IMR-90 (cell line): ENCODE data around the gene ANKMY2. TPM values are rescaled to one million over a fixed set of nuclear protein-coding genes. Genes with fewer than 3 reads are reported as not detected.

Experiments
- ATAC-seq: fragments of 200-7000 bp; cut with Tn5 transposase; 2 replicates; pipeline ENCODE4 v1.9.1; 2020; ENCODE audit warnings: low read depth, mild to moderate bottlenecking, moderate library complexity
- BruUV-seq: library from RNA; stranded (reverse); fragments of 400-500 nt; replicated peaks from 2 replicates; lab custom pipeline; 2021; lab: Mats Ljungman, UMichigan
- CTCF ChIA-PET: fragments of 300-600 bp; formaldehyde crosslinking; extraction: SDS; loops from one replicate; lab custom pipeline; 2021; ENCODE audit warnings: antibody characterized with exemption; lab: Yijun Ruan, JAX
- POLR2A ChIA-PET: fragments of 300-600 bp; sonication (Branson Sonifier 250); formaldehyde crosslinking; loops from one replicate; lab custom pipeline; 2022; ENCODE audit warnings: antibody characterized with exemption; ENCODE audit not compliant: unreplicated experiment; lab: Charles Lee
- DNase-seq: peaks from one replicate; pipeline ENCODE4 v3.0.0; 2013
- H2AFZ ChIP-seq: replicated peaks from 2 replicates; pipeline ENCODE3; 2013; ENCODE audit warnings: low read length, mild to moderate bottlenecking; ENCODE audit not compliant: poor library complexity
- H2AK5ac ChIP-seq: 2 replicates; pipeline ENCODE4 v1.6.1; 2013; ENCODE audit warnings: low read depth, low read length, inconsistent platforms
- H2AK9ac ChIP-seq: replicated peaks from 2 replicates; pipeline ENCODE3; 2013; ENCODE audit warnings: mild to moderate bottlenecking, low read depth, low read length, moderate library complexity; ENCODE audit not compliant: poor library complexity
- H2BK120ac ChIP-seq: 2 replicates; pipeline ENCODE4 v1.6.1; 2013; ENCODE audit warnings: low read depth, low read length, inconsistent platforms
- H2BK15ac ChIP-seq: 3 replicates; pipeline ENCODE4 v1.6.1; 2013; ENCODE audit warnings: low read depth, low read length, inconsistent platforms
- H2BK20ac ChIP-seq: 2 replicates; pipeline ENCODE4 v1.6.1; 2013; ENCODE audit warnings: low read depth, mild to moderate bottlenecking, inconsistent platforms, low read length, moderate library complexity
- H2BK5ac ChIP-seq: 2 replicates; pipeline ENCODE4 v1.6.1; 2013; ENCODE audit warnings: mild to moderate bottlenecking, low read depth, low read length, inconsistent platforms; ENCODE audit not compliant: poor library complexity, severe bottlenecking
- H3K14ac ChIP-seq: replicated peaks from 2 replicates; pipeline ENCODE4 v1.6.1; 2013; ENCODE audit warnings: low read depth, low read length, inconsistent platforms
- H3K18ac ChIP-seq: 2 replicates; pipeline ENCODE4 v1.6.1; 2013; ENCODE audit warnings: low read depth, low read length, control low read depth
- H3K23ac ChIP-seq: 2 replicates; pipeline ENCODE4 v1.6.1; 2013; ENCODE audit warnings: low read depth, low read length, inconsistent platforms
- H3K27ac ChIP-seq: 2 replicates; pipeline ENCODE4 v1.5.1; 2013; ENCODE audit warnings: mild to moderate bottlenecking, control low read depth, low read length; ENCODE audit not compliant: insufficient read depth
- H3K27me3 ChIP-seq: 2 replicates; pipeline ENCODE4 v1.6.1; 2013; ENCODE audit warnings: low read length; ENCODE audit not compliant: control insufficient read depth, insufficient read depth
- H3K36me3 ChIP-seq: 2 replicates; pipeline ENCODE4 v1.6.1; 2013; ENCODE audit warnings: low read length, mixed read lengths; ENCODE audit not compliant: control insufficient read depth, insufficient read depth
- H3K4ac ChIP-seq: 2 replicates; pipeline ENCODE4 v1.6.1; 2013; ENCODE audit warnings: low read depth, low read length, inconsistent platforms
- H3K4me1 ChIP-seq: 2 replicates; pipeline ENCODE4 v1.6.1; 2013; ENCODE audit warnings: low read length, mixed read lengths; ENCODE audit not compliant: control insufficient read depth, insufficient read depth
- H3K4me2 ChIP-seq: 2 replicates; pipeline ENCODE4 v1.6.1; 2013; ENCODE audit warnings: low read depth, mild to moderate bottlenecking, control low read depth, low read length, moderate library complexity
- H3K4me3 ChIP-seq: 2 replicates; pipeline ENCODE4 v1.5.1; 2013; ENCODE audit warnings: low read depth, mild to moderate bottlenecking, control low read depth, low read length, moderate library complexity; ENCODE audit not compliant: insufficient read depth
- H3K56ac ChIP-seq: 2 replicates; pipeline ENCODE4 v1.6.1; 2013; ENCODE audit warnings: low read length, inconsistent platforms; ENCODE audit not compliant: insufficient read depth; ENCODE audit errors: extremely low read depth
- H3K79me1 ChIP-seq, 2 experiments: 2 replicates each; pipeline ENCODE4 v1.6.1; 2013; ENCODE audit warnings: low read length in 2 of 2, inconsistent platforms in 1 of 2, low read depth in 1 of 2
- H3K9ac ChIP-seq: 2 replicates; pipeline ENCODE4 v1.6.1; 2013; ENCODE audit warnings: low read depth, low read length, control low read depth
- H3K9me1 ChIP-seq: 2 replicates; pipeline ENCODE4 v1.6.1; 2013; ENCODE audit warnings: low read length, inconsistent platforms; ENCODE audit not compliant: insufficient read depth
- H3K9me3 ChIP-seq: 2 replicates; pipeline ENCODE4 v1.6.1; 2013; ENCODE audit warnings: low read length; ENCODE audit not compliant: control insufficient read depth, insufficient read depth
- H4K20me1 ChIP-seq: 2 replicates; pipeline ENCODE4 v1.6.1; 2013; ENCODE audit warnings: low read length, inconsistent platforms; ENCODE audit not compliant: insufficient read depth
- H4K5ac ChIP-seq: 2 replicates; pipeline ENCODE4 v1.6.1; 2013; ENCODE audit warnings: mild to moderate bottlenecking, low read depth, low read length, control low read depth
- H4K8ac ChIP-seq, 2 experiments: 2 replicates each; pipeline ENCODE4 v1.6.1; 2013; ENCODE audit warnings: low read depth in 2 of 2, low read length in 2 of 2, control low read depth in 1 of 2, inconsistent platforms in 1 of 2
- H4K91ac ChIP-seq: 2 replicates; pipeline ENCODE4 v1.6.1; 2013; ENCODE audit warnings: low read depth, low read length, inconsistent platforms; ENCODE audit not compliant: insufficient read depth
- BHLHE40 ChIP-seq: fragments of 150-350 bp; IDR thresholded peaks from 2 replicates; pipeline ENCODE4 v1.6.1; 2016; ENCODE audit warnings: mild to moderate bottlenecking, low read depth, low read length
- CEBPB ChIP-seq: IDR thresholded peaks from 2 replicates; pipeline ENCODE4 v1.6.1; 2012; ENCODE audit warnings: low read depth, low read length, improper control_type of control experiment
- CHD1 ChIP-seq: IDR thresholded peaks from 2 replicates; pipeline ENCODE4 v1.6.1; 2012; ENCODE audit warnings: low read depth, low read length, improper control_type of control experiment
- FOS ChIP-seq: fragments of 150-350 bp; IDR thresholded peaks from 2 replicates; pipeline ENCODE4 v1.6.1; 2016; ENCODE audit warnings: low read depth, low read length
- MAFK ChIP-seq: IDR thresholded peaks from 2 replicates; pipeline ENCODE4 v1.6.1; 2012; ENCODE audit warnings: low read depth, low read length, improper control_type of control experiment
- MAZ ChIP-seq: IDR thresholded peaks from 2 replicates; pipeline ENCODE4 v1.6.1; 2012; ENCODE audit warnings: low read depth, mild to moderate bottlenecking, low read length, improper control_type of control experiment, moderate library complexity, borderline replicate concordance
- MXI1 ChIP-seq: IDR thresholded peaks from 2 replicates; pipeline ENCODE4 v1.6.1; 2012; ENCODE audit warnings: low read depth, mild to moderate bottlenecking, low read length, moderate library complexity, borderline replicate concordance
- NFE2L2 ChIP-seq: fragments of 150-350 bp; IDR thresholded peaks from 2 replicates; pipeline ENCODE4 v1.6.1; 2016; ENCODE audit warnings: low read depth, mild to moderate bottlenecking, low read length
- POLR2A ChIP-seq: IDR thresholded peaks from 2 replicates; pipeline ENCODE4 v1.6.1; 2012; ENCODE audit warnings: mild to moderate bottlenecking, low read depth, low read length
- RAD21 ChIP-seq: IDR thresholded peaks from 2 replicates; pipeline ENCODE4 v1.6.1; 2012; ENCODE audit warnings: low read length, improper control_type of control experiment
- RCOR1 ChIP-seq: IDR thresholded peaks from 2 replicates; pipeline ENCODE4 v1.6.1; 2012; ENCODE audit warnings: mild to moderate bottlenecking, low read length, improper control_type of control experiment; ENCODE audit not compliant: insufficient replicate concordance
- RFX5 ChIP-seq: IDR thresholded peaks from 2 replicates; pipeline ENCODE4 v1.8.0; 2012; ENCODE audit warnings: low read depth, mild to moderate bottlenecking, low read length, moderate library complexity
- SMC3 ChIP-seq: fragments of 150-350 bp; IDR thresholded peaks from 2 replicates; pipeline ENCODE4 v1.6.1; 2016; ENCODE audit warnings: low read depth, mild to moderate bottlenecking, antibody characterized with exemption, low read length, moderate library complexity
- WGBS, 2 experiments: methylation state at CpG; one replicate each; pipeline versions ENCODE4 v1.1.5 to v1.1.7; 2013; ENCODE audit warnings: missing lambda C conversion rate in 2 of 2; ENCODE audit not compliant: insufficient read length in 1 of 2; ENCODE audit errors: extremely low coverage in 2 of 2; 5-methylcytosine and 5-hydroxymethylcytosine counted together
- dilution Hi-C: fragments of 300-500 bp; cut with HindIII; formaldehyde crosslinking; loops from one replicate; pipeline ENCODE4 v1.14.3; 2018; ENCODE audit warnings: low sequenced_read_pairs; ENCODE audit not compliant: unreplicated experiment
- in situ Hi-C: fragments of 300-500 bp; cut with MboI; formaldehyde crosslinking; loops from 3 replicates; pipeline ENCODE4 v1.14.3; 2019; ENCODE audit warnings: low sequenced_read_pairs, inconsistent platforms, mixed read lengths
- intact Hi-C: fragments of 100-400 bp; cut with micrococcal nuclease; formaldehyde crosslinking; loops from 2 replicates; pipeline ENCODE4 v1.10.0; 2022
- polyA plus RNA-seq, 3 experiments: library from polyadenylated mRNA; depleted of rRNA; stranded (reverse); fragments of >200 nt; gene quantifications; 2 replicates each; pipeline ENCODE4 v1.2.3, GENCODE V29; 2012; ENCODE audit warnings: low replicate concordance in 1 of 3
- total RNA-seq: library from RNA; depleted of rRNA; stranded (reverse); fragments of >200 nt; gene quantifications from 2 replicates; pipeline ENCODE4 v1.2.3, GENCODE V29; 2012
- TF ChIP-seq, protein P1 (sequence below): fragments of 150-350 bp; IDR thresholded peaks from 2 replicates; pipeline ENCODE4 v1.6.1; 2016; ENCODE audit warnings: low read depth, mild to moderate bottlenecking, low read length, moderate library complexity, borderline replicate concordance
- TF ChIP-seq, protein P2 (sequence below): conservative IDR thresholded peaks from 2 replicates; pipeline ENCODE4 v1.5.1; 2012; ENCODE audit warnings: mild to moderate bottlenecking, low read depth, low read length, improper control_type of control experiment
- TF ChIP-seq, protein P3 (sequence below): fragments of 150-350 bp; IDR thresholded peaks from 2 replicates; pipeline ENCODE4 v1.6.1; 2017; ENCODE audit warnings: mild to moderate bottlenecking, antibody characterized with exemption, low read length, low read depth

The ANKMY2 gene
- total and polyA plus RNA-seq, 2 of the 4 experiments (the other 2 are of a cell fraction) = 19.5 to 41.9 TPM

DNA sequence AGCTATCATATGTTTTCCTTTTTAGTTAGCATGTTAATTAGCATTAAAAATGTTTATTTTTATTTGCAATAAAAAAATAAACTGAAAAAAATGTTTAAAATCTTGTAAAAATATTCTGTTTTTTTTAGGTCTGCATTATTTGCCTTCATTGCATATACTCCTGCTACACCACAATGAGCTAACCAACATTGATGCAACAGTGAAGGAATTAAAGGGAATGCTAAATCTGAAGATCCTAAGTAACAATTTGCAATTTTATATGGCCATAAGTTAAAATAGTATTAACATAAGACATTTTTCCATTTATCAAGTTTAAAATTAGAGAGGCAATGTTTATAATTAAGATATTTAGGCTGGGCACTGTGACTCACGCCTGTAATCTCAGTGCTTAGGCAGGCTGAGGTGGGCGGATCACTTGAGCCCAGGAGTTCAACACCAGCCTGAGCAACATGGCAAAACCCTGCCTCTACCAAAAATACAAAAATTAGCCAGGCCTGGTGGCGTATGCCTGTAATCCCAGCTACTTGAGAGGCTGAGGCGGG is 86.7 kb downstream of the ANKMY2 start:
- H3K4me1 ChIP-seq = no peaks in the 10 kb centered on the region
- H3K23ac ChIP-seq = no peak overlapping the region
- no peak overlapping the region for H2AK5ac ChIP-seq
- no peak overlapping the region for H2AK9ac ChIP-seq
- ChIA-PET CTCF (no interaction called here), POLR2A (no interaction called here)
- no peak overlapping the region for H2BK120ac ChIP-seq
- BruUV-seq = no TSS peak
- ATAC-seq = no peak
- intact Hi-C loops = loop anchor here (5.0 kb wide), 1 partner anchor 302 kb away; no protein-coding TSS in a partner anchor
- H3K9ac ChIP-seq = no peak overlapping the region
- H3K36me3 ChIP-seq = no peaks in the 10 kb centered on the region
- no peak overlapping the region for H2BK20ac ChIP-seq
- no peaks in the 10 kb centered on the region for H3K27me3 ChIP-seq
- WGBS, 2 experiments = 94% methylated on average over 2 of the region's 4 CpGs; no CpG with 5 or more reads in 1 of the 2 experiments
- no peak overlapping the region for H3K4me3 ChIP-seq
- H3K4me2 ChIP-seq = no peak overlapping the region
- no peak for DNase-seq
- H4K20me1 ChIP-seq = no peaks in the 10 kb centered on the region
- no peak overlapping the region for H3K18ac ChIP-seq
- no peak overlapping the region for H2AFZ ChIP-seq
- no peaks in the 10 kb centered on the region for H3K79me1 ChIP-seq
- in situ Hi-C loops = loop anchor here (25.0 kb wide), 1 partner anchor 1247 kb away; no protein-coding TSS in a partner anchor
- no peak overlapping the region for H2BK15ac ChIP-seq
- no peaks in the 10 kb centered on the region for H3K9me3 ChIP-seq
- H3K27ac ChIP-seq = no peak overlapping the region
- H3K9me1 ChIP-seq = no peaks in the 10 kb centered on the region
- H3K4ac ChIP-seq = no peak overlapping the region
- H3K56ac ChIP-seq = no peak overlapping the region
- H4K5ac ChIP-seq = no peak overlapping the region
- no peak for TF ChIP-seq MXI1
- TF ChIP-seq RCOR1 = no peak
- TF ChIP-seq MAFK = no peak
- no peak for TF ChIP-seq SMC3
- no peak for TF ChIP-seq CEBPB
- TF ChIP-seq, protein P1, sequence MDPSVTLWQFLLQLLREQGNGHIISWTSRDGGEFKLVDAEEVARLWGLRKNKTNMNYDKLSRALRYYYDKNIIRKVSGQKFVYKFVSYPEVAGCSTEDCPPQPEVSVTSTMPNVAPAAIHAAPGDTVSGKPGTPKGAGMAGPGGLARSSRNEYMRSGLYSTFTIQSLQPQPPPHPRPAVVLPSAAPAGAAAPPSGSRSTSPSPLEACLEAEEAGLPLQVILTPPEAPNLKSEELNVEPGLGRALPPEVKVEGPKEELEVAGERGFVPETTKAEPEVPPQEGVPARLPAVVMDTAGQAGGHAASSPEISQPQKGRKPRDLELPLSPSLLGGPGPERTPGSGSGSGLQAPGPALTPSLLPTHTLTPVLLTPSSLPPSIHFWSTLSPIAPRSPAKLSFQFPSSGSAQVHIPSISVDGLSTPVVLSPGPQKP = no peak
- no peak for TF ChIP-seq FOS
- TF ChIP-seq, protein P2, sequence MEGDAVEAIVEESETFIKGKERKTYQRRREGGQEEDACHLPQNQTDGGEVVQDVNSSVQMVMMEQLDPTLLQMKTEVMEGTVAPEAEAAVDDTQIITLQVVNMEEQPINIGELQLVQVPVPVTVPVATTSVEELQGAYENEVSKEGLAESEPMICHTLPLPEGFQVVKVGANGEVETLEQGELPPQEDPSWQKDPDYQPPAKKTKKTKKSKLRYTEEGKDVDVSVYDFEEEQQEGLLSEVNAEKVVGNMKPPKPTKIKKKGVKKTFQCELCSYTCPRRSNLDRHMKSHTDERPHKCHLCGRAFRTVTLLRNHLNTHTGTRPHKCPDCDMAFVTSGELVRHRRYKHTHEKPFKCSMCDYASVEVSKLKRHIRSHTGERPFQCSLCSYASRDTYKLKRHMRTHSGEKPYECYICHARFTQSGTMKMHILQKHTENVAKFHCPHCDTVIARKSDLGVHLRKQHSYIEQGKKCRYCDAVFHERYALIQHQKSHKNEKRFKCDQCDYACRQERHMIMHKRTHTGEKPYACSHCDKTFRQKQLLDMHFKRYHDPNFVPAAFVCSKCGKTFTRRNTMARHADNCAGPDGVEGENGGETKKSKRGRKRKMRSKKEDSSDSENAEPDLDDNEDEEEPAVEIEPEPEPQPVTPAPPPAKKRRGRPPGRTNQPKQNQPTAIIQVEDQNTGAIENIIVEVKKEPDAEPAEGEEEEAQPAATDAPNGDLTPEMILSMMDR = no peak
- TF ChIP-seq RAD21 = no peak
- no peak for TF ChIP-seq NFE2L2
- no peak for TF ChIP-seq CHD1
- TF ChIP-seq MAZ = no peak
- TF ChIP-seq RFX5 = no peak
- no peak for TF ChIP-seq BHLHE40
- TF ChIP-seq, protein P3, sequence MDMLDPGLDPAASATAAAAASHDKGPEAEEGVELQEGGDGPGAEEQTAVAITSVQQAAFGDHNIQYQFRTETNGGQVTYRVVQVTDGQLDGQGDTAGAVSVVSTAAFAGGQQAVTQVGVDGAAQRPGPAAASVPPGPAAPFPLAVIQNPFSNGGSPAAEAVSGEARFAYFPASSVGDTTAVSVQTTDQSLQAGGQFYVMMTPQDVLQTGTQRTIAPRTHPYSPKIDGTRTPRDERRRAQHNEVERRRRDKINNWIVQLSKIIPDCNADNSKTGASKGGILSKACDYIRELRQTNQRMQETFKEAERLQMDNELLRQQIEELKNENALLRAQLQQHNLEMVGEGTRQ = no peak
- TF ChIP-seq POLR2A = no peak
- no peak overlapping the region for H3K14ac ChIP-seq
- dilution Hi-C loops = no loop called here
- H4K8ac ChIP-seq = no peak overlapping the region
- no peak overlapping the region for H2BK5ac ChIP-seq
- no peak overlapping the region for H4K91ac ChIP-seq
